ENCODE results near the gene RNF32.

Gene RNF32

GRCh38 chr7:156667110-156667426 is 26.5 kb downstream of the RNF32 start:
- no peak for DNase-seq (ENCODE audit: low read depth)
- H3K4me3 ChIP-seq (ENCODE audit: low read depth, low read length): no peak overlapping the region
- TF ChIP-seq, protein P1, sequence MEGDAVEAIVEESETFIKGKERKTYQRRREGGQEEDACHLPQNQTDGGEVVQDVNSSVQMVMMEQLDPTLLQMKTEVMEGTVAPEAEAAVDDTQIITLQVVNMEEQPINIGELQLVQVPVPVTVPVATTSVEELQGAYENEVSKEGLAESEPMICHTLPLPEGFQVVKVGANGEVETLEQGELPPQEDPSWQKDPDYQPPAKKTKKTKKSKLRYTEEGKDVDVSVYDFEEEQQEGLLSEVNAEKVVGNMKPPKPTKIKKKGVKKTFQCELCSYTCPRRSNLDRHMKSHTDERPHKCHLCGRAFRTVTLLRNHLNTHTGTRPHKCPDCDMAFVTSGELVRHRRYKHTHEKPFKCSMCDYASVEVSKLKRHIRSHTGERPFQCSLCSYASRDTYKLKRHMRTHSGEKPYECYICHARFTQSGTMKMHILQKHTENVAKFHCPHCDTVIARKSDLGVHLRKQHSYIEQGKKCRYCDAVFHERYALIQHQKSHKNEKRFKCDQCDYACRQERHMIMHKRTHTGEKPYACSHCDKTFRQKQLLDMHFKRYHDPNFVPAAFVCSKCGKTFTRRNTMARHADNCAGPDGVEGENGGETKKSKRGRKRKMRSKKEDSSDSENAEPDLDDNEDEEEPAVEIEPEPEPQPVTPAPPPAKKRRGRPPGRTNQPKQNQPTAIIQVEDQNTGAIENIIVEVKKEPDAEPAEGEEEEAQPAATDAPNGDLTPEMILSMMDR (conservative IDR thresholded peaks at IDR 0.05; ENCODE audit: low read depth, low read length): no peak

GRCh38 chr7:156668130-156668741 is 27.7 kb downstream of the RNF32 start:
- no peak overlapping the region for H3K4me3 ChIP-seq (ENCODE audit: low read depth, low read length)
- DNase-seq (ENCODE audit: low read depth): no peak
- TF ChIP-seq, protein P1 (conservative IDR thresholded peaks at IDR 0.05; ENCODE audit: low read depth, low read length): no peak

DNA sequence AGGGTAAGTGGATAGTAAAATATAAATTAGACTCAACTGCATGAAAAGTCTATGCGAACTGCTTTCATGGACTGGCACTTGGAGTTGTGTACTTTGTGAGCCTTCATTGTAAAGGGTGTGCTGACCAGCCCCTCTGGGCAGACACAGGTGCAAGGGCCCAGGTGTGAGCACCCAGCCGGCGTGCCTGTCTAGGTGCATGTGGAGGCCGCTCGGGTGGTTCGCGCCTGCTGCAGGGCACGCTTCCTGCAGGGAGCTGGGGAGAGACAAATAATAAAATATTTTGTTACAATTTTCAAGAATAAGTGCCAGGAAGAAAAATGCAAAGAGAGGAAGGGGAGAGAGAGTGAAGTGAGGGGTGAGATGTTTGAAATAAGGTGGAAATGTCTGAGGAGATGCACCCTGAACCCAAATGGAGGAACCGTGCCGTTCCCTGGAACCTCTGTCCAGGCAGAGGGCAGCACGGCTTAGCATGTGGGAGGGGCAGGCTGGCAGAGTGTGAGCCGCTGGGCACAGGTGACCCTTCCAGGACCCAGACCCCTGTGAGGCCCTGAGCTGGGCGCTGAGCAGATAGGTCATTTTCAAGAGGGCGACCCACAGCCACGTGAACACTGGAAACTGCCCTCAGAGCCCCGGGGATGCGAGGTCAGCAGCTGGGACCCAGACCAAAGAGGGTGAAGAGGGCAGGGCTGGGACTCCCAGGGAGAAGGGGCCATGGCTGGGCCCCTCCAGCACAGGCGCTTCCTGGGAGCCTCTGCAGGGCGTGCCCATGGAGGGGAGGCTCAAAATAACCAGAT is 28.7 kb downstream of the RNF32 start:
- DNase-seq (ENCODE audit: low read depth): no peak
- H3K4me3 ChIP-seq (ENCODE audit: low read depth, low read length): no peak overlapping the region
- TF ChIP-seq, protein P1 (conservative IDR thresholded peaks at IDR 0.05; ENCODE audit: low read depth, low read length): no peak

DNA sequence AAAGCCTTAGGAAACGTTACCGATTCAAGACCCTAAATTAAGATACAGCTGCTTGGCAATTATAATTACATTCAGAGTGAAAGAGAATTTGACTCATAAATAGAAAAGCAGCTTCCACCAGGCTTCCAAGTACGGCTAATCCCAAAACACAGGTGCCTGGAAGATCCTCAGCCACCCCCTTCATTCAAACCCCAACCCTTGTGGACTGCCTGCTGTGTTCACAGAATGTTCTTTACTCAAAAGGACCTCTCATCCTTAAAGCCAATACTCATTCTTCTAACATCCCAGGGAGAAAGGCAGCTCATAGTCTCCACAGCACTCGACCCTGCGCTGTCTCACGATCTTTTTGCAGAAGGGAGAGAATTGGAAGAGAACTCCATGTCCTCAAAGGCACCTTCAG is 32.9 kb downstream of the RNF32 start:
- TF ChIP-seq, protein P1 (conservative IDR thresholded peaks at IDR 0.05; ENCODE audit: low read depth, low read length): no peak
- DNase-seq (ENCODE audit: low read depth): no peak

GRCh38 chr7:156673902-156674301 is 33.3 kb downstream of the RNF32 start:
- TF ChIP-seq, protein P1 (conservative IDR thresholded peaks at IDR 0.05; ENCODE audit: low read depth, low read length): no peak
- H3K4me3 ChIP-seq (ENCODE audit: low read depth, low read length): no peak overlapping the region
- DNase-seq (ENCODE audit: low read depth): no peak

More for the DNA sequence above, 32.9 kb downstream of the RNF32 start:
- H3K4me3 ChIP-seq (ENCODE audit: low read depth, low read length): no peak overlapping the region

DNA sequence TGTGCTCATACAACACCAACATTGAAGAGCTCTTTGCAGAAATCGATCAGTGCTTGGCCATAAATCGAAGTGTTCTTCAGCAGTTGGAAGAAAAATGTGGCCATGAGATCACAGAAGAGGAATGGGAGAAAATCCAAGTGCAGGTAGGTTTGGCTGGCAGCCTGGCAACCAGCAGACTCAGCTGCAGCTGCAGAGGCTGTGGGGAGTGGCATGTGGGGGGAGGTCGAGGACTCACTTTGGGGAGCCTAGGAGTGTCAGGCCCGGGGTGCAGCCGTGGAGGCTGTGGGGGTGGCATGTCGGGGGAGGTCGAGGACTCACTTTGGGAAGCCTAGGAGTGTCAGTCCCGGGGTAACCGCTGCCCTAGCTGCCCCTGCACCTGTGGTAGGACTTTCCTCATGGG is 35.1 kb downstream of the RNF32 start:
- DNase-seq (ENCODE audit: low read depth): no peak
- TF ChIP-seq, protein P1 (conservative IDR thresholded peaks at IDR 0.05; ENCODE audit: low read depth, low read length): no peak
- no peak overlapping the region for H3K4me3 ChIP-seq (ENCODE audit: low read depth, low read length)

DNA sequence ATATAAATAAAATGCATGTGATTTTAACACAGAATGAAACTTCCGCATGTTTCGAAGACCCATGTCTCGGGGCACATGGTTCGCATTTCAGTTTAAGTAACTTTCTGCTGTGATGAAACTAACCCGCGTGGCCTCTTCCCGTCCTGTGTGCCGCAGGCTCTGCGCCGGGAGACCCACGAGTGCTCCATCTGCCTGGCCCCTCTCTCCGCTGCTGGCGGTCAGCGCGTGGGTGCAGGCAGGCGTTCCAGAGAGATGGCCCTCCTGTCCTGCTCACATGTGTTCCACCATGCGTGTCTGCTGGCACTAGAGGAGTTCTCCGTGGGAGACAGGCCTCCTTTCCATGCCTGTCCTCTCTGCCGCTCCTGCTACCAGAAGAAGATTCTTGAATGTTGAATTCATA is 35.7 kb downstream of the RNF32 start:
- H3K4me3 ChIP-seq (ENCODE audit: low read depth, low read length): no peak overlapping the region
- TF ChIP-seq, protein P1 (conservative IDR thresholded peaks at IDR 0.05; ENCODE audit: low read depth, low read length): no peak
- DNase-seq (ENCODE audit: low read depth): no peak

Data from choroid plexus epithelial cell (primary cell).